ENCODE measurements around the gene CCT2. TPM values are rescaled to one million over a fixed set of nuclear protein-coding genes. Genes with fewer than 3 reads are reported as not detected.

Gene CCT2
- total and polyA plus RNA-seq, 10 of the 15 experiments (the other 5 are each of a cell fraction or from before 2014, with no cell fraction given), result 242 to 418 (median 348) TPM

DNA sequence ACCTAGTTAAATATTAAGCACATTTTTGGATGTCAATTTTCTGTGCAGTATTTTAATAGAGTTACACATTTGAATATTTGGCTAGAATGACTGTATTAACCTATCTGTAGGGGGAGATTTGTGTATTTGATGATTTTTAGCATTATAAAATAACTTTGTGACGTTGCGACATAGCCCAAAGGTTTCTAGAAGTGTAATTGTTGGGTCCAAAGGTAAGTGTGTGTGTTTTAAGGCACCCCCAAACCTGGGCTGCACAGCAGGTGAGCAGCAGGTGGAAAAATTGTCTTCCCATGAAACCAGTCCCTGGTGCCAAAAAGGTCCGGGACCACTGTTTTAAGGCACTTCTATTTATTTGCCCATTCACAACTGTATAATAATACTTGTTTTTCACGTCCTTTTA, 3.3 kb downstream of the CCT2 start:
- 100% methylated on average over 4 of the region's 4 CpGs for WGBS (ENCODE audit: insufficient coverage, insufficient replicate concordance, low lambda C conversion rate, missing lambda C conversion rate)
- Histone ChIP-seq H2AFZ (ENCODE audit: control insufficient read depth, low read depth, low read length) (no peak overlapping the region), H3K9ac (ENCODE audit: control insufficient read depth, insufficient read depth, low read length) (no peak overlapping the region), H3K4me2 (ENCODE audit: control insufficient read depth, insufficient read depth) (no peak overlapping the region), H3K79me2 (ENCODE audit: control insufficient read depth, insufficient read depth, low read length) (peaks cover 27% of the 10 kb centered on the region), H3K4me3 (no peak overlapping the region), H3K27me3 (replicated peaks in 1 of 2; ENCODE audit: control insufficient read depth in 2 of 2, insufficient read depth in 2 of 2, low read length in 1 of 2) (no peaks in the 10 kb centered on the region), H4K20me1 (ENCODE audit: control insufficient read depth, insufficient read depth) (no peaks in the 10 kb centered on the region), H3K9me3 (replicated peaks; ENCODE audit: control insufficient read depth, insufficient read depth, low read length) (no peaks in the 10 kb centered on the region), H3K36me3 (ENCODE audit: control insufficient read depth in 2 of 2, insufficient read depth in 2 of 2, low read length in 1 of 2) (peaks cover 5 to 40% of the 10 kb centered on the region in 2 experiments), H3K27ac (ENCODE audit: control insufficient read depth, insufficient read depth) (no peak overlapping the region), H3K4me1 (ENCODE audit: control insufficient read depth, insufficient read depth, low read length) (peaks cover 4% of the 10 kb centered on the region; the same call in 1 of the 2 replicates)
- ATAC-seq (no peak), DNase-seq (ENCODE audit: low read depth, low spot score) (no peak), FAIRE-seq (no peak)
- intact Hi-C loops (cut with micrococcal nuclease; ENCODE audit: unreplicated experiment) (loop anchor here (5.0 kb wide), 1 partner anchor 231 kb away; the partner anchor contains the start of gene YEATS4), in situ Hi-C loops (cut with MboI) (no loop called here)
- no peak for TF ChIP-seq ZNF24 (IDR thresholded peaks at IDR 0.05)
- no peak for TF ChIP-seq NFYA (IDR thresholded peaks at IDR 0.05; ENCODE audit: borderline replicate concordance, low read depth, low read length)
- no peak for TF ChIP-seq RFX5 (IDR thresholded peaks at IDR 0.05; ENCODE audit: low read depth, low read length)
- TF ChIP-seq TCF7 (IDR thresholded peaks at IDR 0.05; ENCODE audit: borderline replicate concordance), result no peak
- no peak for TF ChIP-seq RCOR1 (conservative IDR thresholded peaks at IDR 0.05; ENCODE audit: low read depth, low read length)
- no peak for TF ChIP-seq PAX5 (IDR thresholded peaks at IDR 0.05; ENCODE audit: borderline replicate concordance, low read depth, low read length)
- CTCF ChIA-PET, result no interaction called here
- POLR2A ChIA-PET, result interaction anchor here (1.3 kb wide), 1 partner anchor 12 kb away, joined by 4 read pairs; no protein-coding TSS in a partner anchor
- RAD21 ChIA-PET (ENCODE audit: unreplicated experiment), result no interaction called here
- BruUV-seq (replicated peaks), result no TSS peak
- SMC1A ChIA-PET (ENCODE audit: uncharacterized antibody, unreplicated experiment), result no interaction called here

DNA sequence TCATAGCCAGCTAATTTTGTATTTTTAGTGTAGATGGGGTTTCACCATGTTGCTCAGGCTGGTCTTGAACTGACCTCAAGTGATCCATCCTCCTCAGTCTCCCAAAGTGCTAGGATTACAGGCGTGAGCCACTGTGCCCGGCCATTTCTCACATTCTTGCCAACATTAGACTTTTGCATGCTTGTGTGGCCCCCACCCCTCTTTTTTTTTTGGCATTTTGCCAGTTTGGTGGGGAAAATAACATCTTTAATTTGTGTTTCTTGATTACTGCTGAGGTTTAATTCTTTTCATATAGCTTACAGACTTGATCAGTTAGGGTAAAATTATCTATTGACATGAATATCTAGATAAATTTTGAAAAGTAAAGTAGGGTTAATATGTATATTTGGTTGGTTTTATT, 3.8 kb downstream of the CCT2 start:
- Histone ChIP-seq H3K36me3 (ENCODE audit: control insufficient read depth in 2 of 2, insufficient read depth in 2 of 2, low read length in 1 of 2) (peaks cover 6 to 43% of the 10 kb centered on the region in 2 experiments), H3K79me2 (ENCODE audit: control insufficient read depth, insufficient read depth, low read length) (peaks cover 27% of the 10 kb centered on the region), H3K27me3 (replicated peaks in 1 of 2; ENCODE audit: control insufficient read depth in 2 of 2, insufficient read depth in 2 of 2, low read length in 1 of 2) (no peaks in the 10 kb centered on the region), H3K27ac (ENCODE audit: control insufficient read depth, insufficient read depth) (no peak overlapping the region), H2AFZ (ENCODE audit: control insufficient read depth, low read depth, low read length) (no peak overlapping the region), H4K20me1 (ENCODE audit: control insufficient read depth, insufficient read depth) (no peaks in the 10 kb centered on the region), H3K4me2 (ENCODE audit: control insufficient read depth, insufficient read depth) (no peak overlapping the region), H3K4me1 (ENCODE audit: control insufficient read depth, insufficient read depth, low read length) (peaks cover 4% of the 10 kb centered on the region; the same call in 1 of the 2 replicates), H3K4me3 (no peak overlapping the region), H3K9ac (ENCODE audit: control insufficient read depth, insufficient read depth, low read length) (no peak overlapping the region), H3K9me3 (replicated peaks; ENCODE audit: control insufficient read depth, insufficient read depth, low read length) (no peaks in the 10 kb centered on the region)
- ChIA-PET POLR2A (interaction anchor here (0.7 to 1.3 kb wide), 2 partner anchors 9 to 11 kb away, joined by 4 to 5 read pairs; no protein-coding TSS in a partner anchor), CTCF (interaction anchor here (1.2 to 1.5 kb wide), 3 partner anchors 18 to 231 kb away, joined by 3 to 5 read pairs (median 4); no protein-coding TSS in a partner anchor), RAD21 (ENCODE audit: unreplicated experiment) (no interaction called here), SMC1A (ENCODE audit: uncharacterized antibody, unreplicated experiment) (interaction anchor here (1.2 kb wide), 1 partner anchor 18 kb away, joined by 4 read pairs; no protein-coding TSS in a partner anchor)
- DNase-seq (ENCODE audit: low read depth, low spot score) (no peak), FAIRE-seq (no peak), ATAC-seq (no peak)
- intact Hi-C loops (cut with micrococcal nuclease; ENCODE audit: unreplicated experiment) (loop anchor here (5.0 kb wide), 1 partner anchor 232 kb away; the partner anchor contains the start of gene YEATS4), in situ Hi-C loops (cut with MboI) (no loop called here)
- no TSS peak for BruUV-seq (replicated peaks)
- WGBS (ENCODE audit: insufficient coverage, insufficient replicate concordance, low lambda C conversion rate, missing lambda C conversion rate), result 92% methylated on average over 2 of the region's 2 CpGs
- no peak for TF ChIP-seq ZNF217 (IDR thresholded peaks at IDR 0.05)
- TF ChIP-seq SMARCA5 (IDR thresholded peaks at IDR 0.05), result no peak
- TF ChIP-seq EGR1 (IDR thresholded peaks at IDR 0.05; ENCODE audit: borderline replicate concordance in 1 of 2, low read depth in 2 of 2, low read length in 2 of 2), result no peak
- TF ChIP-seq SRF (IDR thresholded peaks at IDR 0.05; ENCODE audit: low read depth in 2 of 2, low read length in 2 of 2), result no peak
- TF ChIP-seq, protein P1, sequence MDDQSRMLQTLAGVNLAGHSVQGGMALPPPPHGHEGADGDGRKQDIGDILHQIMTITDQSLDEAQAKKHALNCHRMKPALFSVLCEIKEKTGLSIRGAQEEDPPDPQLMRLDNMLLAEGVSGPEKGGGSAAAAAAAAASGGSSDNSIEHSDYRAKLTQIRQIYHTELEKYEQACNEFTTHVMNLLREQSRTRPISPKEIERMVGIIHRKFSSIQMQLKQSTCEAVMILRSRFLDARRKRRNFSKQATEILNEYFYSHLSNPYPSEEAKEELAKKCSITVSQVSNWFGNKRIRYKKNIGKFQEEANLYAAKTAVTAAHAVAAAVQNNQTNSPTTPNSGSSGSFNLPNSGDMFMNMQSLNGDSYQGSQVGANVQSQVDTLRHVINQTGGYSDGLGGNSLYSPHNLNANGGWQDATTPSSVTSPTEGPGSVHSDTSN (IDR thresholded peaks at IDR 0.05; ENCODE audit: insufficient replicate concordance, low read depth, low read length), result no peak
- TF ChIP-seq GABPA (IDR thresholded peaks at IDR 0.05; ENCODE audit: low read depth), result no peak
- TF ChIP-seq, protein P2, sequence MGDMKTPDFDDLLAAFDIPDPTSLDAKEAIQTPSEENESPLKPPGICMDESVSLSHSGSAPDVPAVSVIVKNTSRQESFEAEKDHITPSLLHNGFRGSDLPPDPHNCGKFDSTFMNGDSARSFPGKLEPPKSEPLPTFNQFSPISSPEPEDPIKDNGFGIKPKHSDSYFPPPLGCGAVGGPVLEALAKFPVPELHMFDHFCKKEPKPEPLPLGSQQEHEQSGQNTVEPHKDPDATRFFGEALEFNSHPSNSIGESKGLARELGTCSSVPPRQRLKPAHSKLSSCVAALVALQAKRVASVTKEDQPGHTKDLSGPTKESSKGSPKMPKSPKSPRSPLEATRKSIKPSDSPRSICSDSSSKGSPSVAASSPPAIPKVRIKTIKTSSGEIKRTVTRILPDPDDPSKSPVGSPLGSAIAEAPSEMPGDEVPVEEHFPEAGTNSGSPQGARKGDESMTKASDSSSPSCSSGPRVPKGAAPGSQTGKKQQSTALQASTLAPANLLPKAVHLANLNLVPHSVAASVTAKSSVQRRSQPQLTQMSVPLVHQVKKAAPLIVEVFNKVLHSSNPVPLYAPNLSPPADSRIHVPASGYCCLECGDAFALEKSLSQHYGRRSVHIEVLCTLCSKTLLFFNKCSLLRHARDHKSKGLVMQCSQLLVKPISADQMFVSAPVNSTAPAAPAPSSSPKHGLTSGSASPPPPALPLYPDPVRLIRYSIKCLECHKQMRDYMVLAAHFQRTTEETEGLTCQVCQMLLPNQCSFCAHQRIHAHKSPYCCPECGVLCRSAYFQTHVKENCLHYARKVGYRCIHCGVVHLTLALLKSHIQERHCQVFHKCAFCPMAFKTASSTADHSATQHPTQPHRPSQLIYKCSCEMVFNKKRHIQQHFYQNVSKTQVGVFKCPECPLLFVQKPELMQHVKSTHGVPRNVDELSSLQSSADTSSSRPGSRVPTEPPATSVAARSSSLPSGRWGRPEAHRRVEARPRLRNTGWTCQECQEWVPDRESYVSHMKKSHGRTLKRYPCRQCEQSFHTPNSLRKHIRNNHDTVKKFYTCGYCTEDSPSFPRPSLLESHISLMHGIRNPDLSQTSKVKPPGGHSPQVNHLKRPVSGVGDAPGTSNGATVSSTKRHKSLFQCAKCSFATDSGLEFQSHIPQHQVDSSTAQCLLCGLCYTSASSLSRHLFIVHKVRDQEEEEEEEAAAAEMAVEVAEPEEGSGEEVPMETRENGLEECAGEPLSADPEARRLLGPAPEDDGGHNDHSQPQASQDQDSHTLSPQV (IDR thresholded peaks at IDR 0.05), result no peak
